Liver (tissue), 9 donors: ENCODE measurements around the gene MAST2. TPM values are rescaled to one million over a fixed set of nuclear protein-coding genes. Genes with fewer than 3 reads are reported as not detected.
"Not testable (repeated sequence)": the region's sequence is repeated elsewhere in the genome, so short reads cannot be mapped to it uniquely, and the experiment has no call there.

Source experiments
- DNase-seq: peaks from one replicate; pipeline ENCODE4 v3.0.0-alpha.2; 2017; ENCODE audit warnings: low spot score
- H3K27ac ChIP-seq, 2 donors: one replicate each; pipeline ENCODE4 v1.7.0; 2013; ENCODE audit warnings: inconsistent platforms in 2 of 2, low read length in 2 of 2, control low read depth in 1 of 2, low read depth in 1 of 2, mild to moderate bottlenecking in 1 of 2
- H3K27me3 ChIP-seq, 4 donors: one replicate each; pipeline versions ENCODE4 v1.6.1 to v1.7.0; 2013; ENCODE audit warnings: low read length in 3 of 4, inconsistent platforms in 1 of 4, mild to moderate bottlenecking in 1 of 4, moderate library complexity in 1 of 4; ENCODE audit not compliant: control insufficient read depth in 4 of 4, insufficient read depth in 4 of 4
- H3K36me3 ChIP-seq, 4 donors: one replicate each; pipeline versions ENCODE4 v1.6.1 to v1.7.0; 2013; ENCODE audit warnings: low read length in 3 of 4, mild to moderate bottlenecking in 3 of 4, low read depth in 1 of 4, moderate library complexity in 1 of 4; ENCODE audit not compliant: control insufficient read depth in 4 of 4, insufficient read depth in 3 of 4
- H3K4me1 ChIP-seq, 4 donors: one replicate each; pipeline versions ENCODE4 v1.6.1 to v1.7.0; 2013; ENCODE audit warnings: low read length in 3 of 4, mild to moderate bottlenecking in 3 of 4, moderate library complexity in 1 of 4; ENCODE audit not compliant: control insufficient read depth in 4 of 4, insufficient read depth in 4 of 4
- H3K4me3 ChIP-seq, 3 donors: one replicate each; pipeline versions ENCODE4 v1.6.1 to v1.7.0; 2013; ENCODE audit warnings: low read length in 3 of 3, control low read depth in 1 of 3, low read depth in 1 of 3, mild to moderate bottlenecking in 1 of 3
- H3K9ac ChIP-seq, 2 donors: one replicate each; pipeline ENCODE4 v1.7.0; 2013; ENCODE audit warnings: low read length in 2 of 2, mild to moderate bottlenecking in 2 of 2, moderate library complexity in 2 of 2, control low read depth in 1 of 2, low read depth in 1 of 2
- H3K9me3 ChIP-seq, 4 donors: one replicate each; pipeline versions ENCODE4 v1.6.1 to v1.7.0; 2013; ENCODE audit warnings: low read length in 3 of 4; ENCODE audit not compliant: control insufficient read depth in 4 of 4
- EGR1 ChIP-seq, 2 donors: IDR thresholded peaks; 2 replicates each; pipeline ENCODE4 v1.6.1; 2016 to 2018; ENCODE audit warnings: antibody characterized with exemption in 2 of 2, low read depth in 2 of 2
- FOXA1 ChIP-seq: IDR thresholded peaks from 2 replicates; pipeline ENCODE4 v1.6.1; 2016; ENCODE audit warnings: antibody characterized with exemption
- FOXA2 ChIP-seq: IDR thresholded peaks from 2 replicates; pipeline ENCODE4 v1.6.1; 2016; ENCODE audit warnings: antibody characterized with exemption
- GABPA ChIP-seq, 2 donors: IDR thresholded peaks in 1 of 2; conservative IDR thresholded peaks in 1 of 2; 2 replicates each; pipeline ENCODE4 v1.6.1; 2016; ENCODE audit warnings: antibody characterized with exemption in 2 of 2, mild to moderate bottlenecking in 1 of 2, moderate library complexity in 1 of 2
- HNF4A ChIP-seq, 2 donors: conservative IDR thresholded peaks; 2 replicates each; pipeline ENCODE4 v1.6.1; 2016; ENCODE audit warnings: antibody characterized with exemption in 2 of 2, mild to moderate bottlenecking in 2 of 2
- HNF4G ChIP-seq: IDR thresholded peaks from 2 replicates; pipeline ENCODE4 v1.6.1; 2016; ENCODE audit warnings: antibody characterized with exemption
- JUND ChIP-seq, 2 donors: IDR thresholded peaks; 2 replicates each; pipeline ENCODE4 v1.6.1; 2016; ENCODE audit warnings: antibody characterized with exemption in 2 of 2
- MAX ChIP-seq: IDR thresholded peaks from 2 replicates; pipeline ENCODE4 v1.6.1; 2016; ENCODE audit warnings: antibody characterized with exemption
- NR2F2 ChIP-seq: IDR thresholded peaks from 2 replicates; pipeline ENCODE4 v1.6.1; 2016; ENCODE audit warnings: antibody characterized with exemption
- RAD21 ChIP-seq, 2 donors: IDR thresholded peaks; 2 replicates each; pipeline ENCODE4 v1.6.1; 2016; ENCODE audit warnings: antibody characterized with exemption in 2 of 2, mild to moderate bottlenecking in 2 of 2
- RXRA ChIP-seq, 2 donors: IDR thresholded peaks; 2 replicates each; pipeline ENCODE4 v1.6.1; 2017 to 2018; ENCODE audit warnings: antibody characterized with exemption in 2 of 2, mild to moderate bottlenecking in 1 of 2
- SP1 ChIP-seq: IDR thresholded peaks from 2 replicates; pipeline ENCODE4 v1.6.1; 2018; ENCODE audit warnings: antibody characterized with exemption, mild to moderate bottlenecking
- TAF1 ChIP-seq: conservative IDR thresholded peaks from 2 replicates; pipeline ENCODE4 v1.6.1; 2016; ENCODE audit warnings: antibody characterized with exemption, mild to moderate bottlenecking
- YY1 ChIP-seq: IDR thresholded peaks from 2 replicates; pipeline ENCODE4 v1.6.1; 2016; ENCODE audit warnings: antibody characterized with exemption, mild to moderate bottlenecking
- ZBTB33 ChIP-seq: IDR thresholded peaks from 2 replicates; pipeline ENCODE4 v1.6.1; 2016; ENCODE audit warnings: antibody characterized with exemption
- WGBS: extraction: QIAGEN DNeasy Blood & Tissue Kit; methylation state at CpG from one replicate; pipeline ENCODE4 v1.1.7; 2013; 5-methylcytosine and 5-hydroxymethylcytosine counted together
- polyA plus RNA-seq, 2 donors: library from polyadenylated mRNA; stranded (reverse) in 1 of 2; unstranded in 1 of 2; fragments of 200-250 nt in 1 of 2; fragments of >200 nt in 1 of 2; fragmentation: Nextera tagmentation in 1 of 2; extraction: Ambion mirVana in 1 of 2; gene quantifications; one replicate each; pipeline versions ENCODE4 v1.2.1 to v1.2.3, GENCODE V29; 2013 to 2015
- total RNA-seq, 2 donors: library from RNA; depleted of rRNA; stranded (reverse); fragments of >200 nt; gene quantifications; one replicate each; pipeline ENCODE4 v1.2.3, GENCODE V29; 2014
- TF ChIP-seq, protein P1 (sequence below): fragments of 150-350 bp; IDR thresholded peaks from 2 replicates; pipeline ENCODE4 v1.5.1; 2017; ENCODE audit warnings: improper control_type of control experiment, low read depth, low read length; ENCODE audit not compliant: missing input control
- TF ChIP-seq, protein P2 (sequence below): IDR thresholded peaks from 2 replicates; pipeline ENCODE4 v1.6.1; 2016; ENCODE audit warnings: antibody characterized with exemption
- TF ChIP-seq, protein P3 (sequence below): IDR thresholded peaks from 2 replicates; pipeline ENCODE4 v1.6.1; 2016; ENCODE audit warnings: antibody characterized with exemption, mild to moderate bottlenecking
- donor health status: healthy.
- donor health status: healthy.
- donor health status: healthy.
- donor health status: healthy.
- donor health status: healthy.

The MAST2 gene
- total and polyA plus RNA-seq, 4 donors: 4.8 to 9.6 (median 5.7) TPM

- 89% methylated on average over 3 of the region's 3 CpGs for WGBS
- H3K27ac ChIP-seq: no peak overlapping the region
- H3K9ac ChIP-seq: no peak overlapping the region
- H3K4me1 ChIP-seq: no peaks in the 10 kb centered on the region
- no peak for DNase-seq
- peaks cover 0 to 6% (median 3%) of the 10 kb centered on the region in 4 donors for H3K36me3 ChIP-seq
- no peak overlapping the region for H3K4me3 ChIP-seq
- no peaks in the 10 kb centered on the region for H3K9me3 ChIP-seq
- no peaks in the 10 kb centered on the region for H3K27me3 ChIP-seq
- TF ChIP-seq ZBTB33 (no peak), RAD21 (IDR thresholded peaks at IDR 0.05) (no peak), NR2F2 (no peak), HNF4A (conservative IDR thresholded peaks at IDR 0.05) (no peak), MAX (no peak), SP1 (no peak), JUND (IDR thresholded peaks at IDR 0.05) (no peak), TAF1 (no peak), RXRA (IDR thresholded peaks at IDR 0.05) (no peak), HNF4G (no peak), EGR1 (IDR thresholded peaks at IDR 0.05; ENCODE audit: low read depth in 2 of 2) (no peak), FOXA1 (no peak), GABPA (IDR thresholded peaks at IDR 0.05 in 1 of 2, conservative IDR thresholded peaks at IDR 0.05 in 1 of 2) (no peak), FOXA2 (no peak), YY1 (no peak)
- TF ChIP-seq, protein P1, sequence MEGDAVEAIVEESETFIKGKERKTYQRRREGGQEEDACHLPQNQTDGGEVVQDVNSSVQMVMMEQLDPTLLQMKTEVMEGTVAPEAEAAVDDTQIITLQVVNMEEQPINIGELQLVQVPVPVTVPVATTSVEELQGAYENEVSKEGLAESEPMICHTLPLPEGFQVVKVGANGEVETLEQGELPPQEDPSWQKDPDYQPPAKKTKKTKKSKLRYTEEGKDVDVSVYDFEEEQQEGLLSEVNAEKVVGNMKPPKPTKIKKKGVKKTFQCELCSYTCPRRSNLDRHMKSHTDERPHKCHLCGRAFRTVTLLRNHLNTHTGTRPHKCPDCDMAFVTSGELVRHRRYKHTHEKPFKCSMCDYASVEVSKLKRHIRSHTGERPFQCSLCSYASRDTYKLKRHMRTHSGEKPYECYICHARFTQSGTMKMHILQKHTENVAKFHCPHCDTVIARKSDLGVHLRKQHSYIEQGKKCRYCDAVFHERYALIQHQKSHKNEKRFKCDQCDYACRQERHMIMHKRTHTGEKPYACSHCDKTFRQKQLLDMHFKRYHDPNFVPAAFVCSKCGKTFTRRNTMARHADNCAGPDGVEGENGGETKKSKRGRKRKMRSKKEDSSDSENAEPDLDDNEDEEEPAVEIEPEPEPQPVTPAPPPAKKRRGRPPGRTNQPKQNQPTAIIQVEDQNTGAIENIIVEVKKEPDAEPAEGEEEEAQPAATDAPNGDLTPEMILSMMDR: no peak
- TF ChIP-seq, protein P2, sequence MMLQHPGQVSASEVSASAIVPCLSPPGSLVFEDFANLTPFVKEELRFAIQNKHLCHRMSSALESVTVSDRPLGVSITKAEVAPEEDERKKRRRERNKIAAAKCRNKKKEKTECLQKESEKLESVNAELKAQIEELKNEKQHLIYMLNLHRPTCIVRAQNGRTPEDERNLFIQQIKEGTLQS: no peak
- TF ChIP-seq, protein P3, sequence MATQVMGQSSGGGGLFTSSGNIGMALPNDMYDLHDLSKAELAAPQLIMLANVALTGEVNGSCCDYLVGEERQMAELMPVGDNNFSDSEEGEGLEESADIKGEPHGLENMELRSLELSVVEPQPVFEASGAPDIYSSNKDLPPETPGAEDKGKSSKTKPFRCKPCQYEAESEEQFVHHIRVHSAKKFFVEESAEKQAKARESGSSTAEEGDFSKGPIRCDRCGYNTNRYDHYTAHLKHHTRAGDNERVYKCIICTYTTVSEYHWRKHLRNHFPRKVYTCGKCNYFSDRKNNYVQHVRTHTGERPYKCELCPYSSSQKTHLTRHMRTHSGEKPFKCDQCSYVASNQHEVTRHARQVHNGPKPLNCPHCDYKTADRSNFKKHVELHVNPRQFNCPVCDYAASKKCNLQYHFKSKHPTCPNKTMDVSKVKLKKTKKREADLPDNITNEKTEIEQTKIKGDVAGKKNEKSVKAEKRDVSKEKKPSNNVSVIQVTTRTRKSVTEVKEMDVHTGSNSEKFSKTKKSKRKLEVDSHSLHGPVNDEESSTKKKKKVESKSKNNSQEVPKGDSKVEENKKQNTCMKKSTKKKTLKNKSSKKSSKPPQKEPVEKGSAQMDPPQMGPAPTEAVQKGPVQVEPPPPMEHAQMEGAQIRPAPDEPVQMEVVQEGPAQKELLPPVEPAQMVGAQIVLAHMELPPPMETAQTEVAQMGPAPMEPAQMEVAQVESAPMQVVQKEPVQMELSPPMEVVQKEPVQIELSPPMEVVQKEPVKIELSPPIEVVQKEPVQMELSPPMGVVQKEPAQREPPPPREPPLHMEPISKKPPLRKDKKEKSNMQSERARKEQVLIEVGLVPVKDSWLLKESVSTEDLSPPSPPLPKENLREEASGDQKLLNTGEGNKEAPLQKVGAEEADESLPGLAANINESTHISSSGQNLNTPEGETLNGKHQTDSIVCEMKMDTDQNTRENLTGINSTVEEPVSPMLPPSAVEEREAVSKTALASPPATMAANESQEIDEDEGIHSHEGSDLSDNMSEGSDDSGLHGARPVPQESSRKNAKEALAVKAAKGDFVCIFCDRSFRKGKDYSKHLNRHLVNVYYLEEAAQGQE: no peak
These were observed 33.0 kb downstream of the MAST2 start for GRCh38 chr1:45836451-45836850.

DNA sequence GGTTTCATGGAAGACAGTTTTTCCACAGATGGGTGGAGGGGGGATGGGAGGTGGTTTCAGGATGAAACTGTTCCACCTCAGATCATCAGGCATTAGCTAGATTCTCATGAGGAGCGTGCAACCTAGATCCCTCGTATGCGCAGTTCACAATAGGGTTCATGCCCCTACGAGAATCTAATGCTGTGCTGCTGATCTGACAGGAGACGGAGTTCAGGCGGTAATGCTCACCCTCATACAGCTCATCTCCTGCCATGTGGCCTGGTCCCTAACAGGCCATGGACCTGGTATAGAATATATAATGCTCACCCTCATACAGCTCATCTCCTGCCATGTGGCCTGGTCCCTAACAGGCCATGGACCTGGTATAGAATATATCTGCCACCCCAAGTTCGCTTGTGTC, 33.4 kb downstream of the MAST2 start:
- not testable (repeated sequence) for H3K27ac ChIP-seq, H3K27me3 ChIP-seq, DNase-seq, H3K4me1 ChIP-seq, H3K4me3 ChIP-seq, H3K36me3 ChIP-seq, H3K9me3 ChIP-seq, H3K9ac ChIP-seq
- WGBS: 98% methylated on average over 7 of the region's 7 CpGs

- not testable (repeated sequence) for DNase-seq, H3K36me3 ChIP-seq, H3K4me3 ChIP-seq
These were observed 34.9 kb downstream of the MAST2 start for GRCh38 chr1:45838322-45838721.

More at GRCh38 chr1:45838322-45838721, 34.9 kb downstream of the MAST2 start:
- not testable (repeated sequence) for H3K9me3 ChIP-seq, H3K27me3 ChIP-seq, H3K9ac ChIP-seq, H3K27ac ChIP-seq, H3K4me1 ChIP-seq
- WGBS: 93% methylated on average over 4 of the region's 4 CpGs
